K562 (cell line): ENCODE measurements around the gene PCP2. TPM values are rescaled to one million over a fixed set of nuclear protein-coding genes. Genes with fewer than 3 reads are reported as not detected.
A peak's percentile ranks its signal among the peaks of the same experiment; 100 is the strongest.

ENCODE experiments used
- ATAC-seq: fragments of 200-7000 bp; cut with Tn5 transposase; 3 replicates; pipeline ENCODE4 v1.9.1; 2020; ENCODE audit warnings: moderate library complexity
- BruUV-seq: library from RNA; stranded (reverse); fragments of 400-500 nt; replicated peaks from 2 replicates; lab custom pipeline; 2021; lab: Mats Ljungman, UMichigan
- CTCF ChIA-PET: fragments of 300-600 bp; formaldehyde crosslinking; extraction: SDS; loops from one replicate; lab custom pipeline; 2021; ENCODE audit warnings: low intra/inter-chr PET ratio; lab: Yijun Ruan, JAX
- POLR2A ChIA-PET: fragments of 300-600, 350-650 bp; sonication (Branson Sonifier 250); formaldehyde crosslinking; extraction: SDS; loops from one replicate; lab custom pipeline; 2021; ENCODE audit warnings: antibody characterized with exemption, inconsistent platforms; lab: Yijun Ruan, JAX
- DNase-seq, 4 experiments: peaks; one replicate each; pipeline versions ENCODE4 v3.0.0 to v3.0.0-alpha.2; 2011 to 2018; ENCODE audit warnings: low spot score in 3 of 4, mixed read lengths in 3 of 4; ENCODE audit errors: extremely low read depth in 1 of 4
- FAIRE-seq: peaks from 2 replicates; lab custom pipeline; 2011; peaks lifted over from hg19 to GRCh38; lab: Jason Lieb, UNC
- H2AFZ ChIP-seq: 2 replicates; pipeline ENCODE4 v1.6.0; 2011; ENCODE audit warnings: low read depth, low read length, control low read depth, inconsistent platforms
- H3K27ac ChIP-seq: fragments of 200-600 bp; 3 replicates; pipeline ENCODE4 v1.8.0; 2011; ENCODE audit warnings: low read depth, mild to moderate bottlenecking, control low read depth, inconsistent platforms, low read length, moderate library complexity, mixed read lengths; ENCODE audit errors: extremely low read depth
- H3K27me3 ChIP-seq, 2 experiments: fragments of 300-600 bp in 1 of 2; 2 replicates in 1 of 2; 3 replicates in 1 of 2; pipeline versions ENCODE4 v1.6.0 to v1.8.0; 2011; ENCODE audit warnings: inconsistent platforms in 2 of 2, low read length in 2 of 2, mild to moderate bottlenecking in 1 of 2, mixed read lengths in 1 of 2, moderate library complexity in 1 of 2; ENCODE audit not compliant: control insufficient read depth in 2 of 2, insufficient read depth in 2 of 2
- H3K36me3 ChIP-seq: fragments of 300-600 bp; 3 replicates; pipeline ENCODE4 v1.8.0; 2011; ENCODE audit warnings: mild to moderate bottlenecking, low read length, inconsistent platforms; ENCODE audit not compliant: control insufficient read depth, insufficient read depth
- H3K4me1 ChIP-seq, 2 experiments: fragments of 200-600 bp in 1 of 2; replicated peaks in 1 of 2; 2 replicates in 1 of 2; 3 replicates in 1 of 2; pipeline versions ENCODE4 v1.5.1 to v1.8.0; 2011; ENCODE audit warnings: inconsistent platforms in 2 of 2, low read length in 2 of 2, mild to moderate bottlenecking in 1 of 2, mixed read lengths in 1 of 2, moderate library complexity in 1 of 2; ENCODE audit not compliant: control insufficient read depth in 2 of 2, insufficient read depth in 2 of 2
- H3K4me2 ChIP-seq: 2 replicates; pipeline ENCODE4 v1.6.1; 2011; ENCODE audit warnings: low read length, control low read depth, inconsistent platforms, mixed read lengths; ENCODE audit not compliant: insufficient read depth
- H3K4me3 ChIP-seq: fragments of 200-600 bp; sonication (generic), shearing (Covaris generic); 2 replicates; pipeline ENCODE4 v1.5.1; 2016; ENCODE audit warnings: control low read depth, inconsistent platforms
- H3K79me2 ChIP-seq: fragments of 200-600 bp; 3 replicates; pipeline ENCODE4 v1.8.0; 2011; ENCODE audit warnings: low read length, inconsistent platforms; ENCODE audit not compliant: control insufficient read depth, insufficient read depth
- H3K9ac ChIP-seq, 2 experiments: 2 replicates each; pipeline versions ENCODE4 v1.6.0 to v1.6.1; 2011; ENCODE audit warnings: low read depth in 2 of 2, low read length in 2 of 2, control low read depth in 1 of 2, inconsistent platforms in 1 of 2, mild to moderate bottlenecking in 1 of 2, mixed read lengths in 1 of 2; ENCODE audit not compliant: insufficient read depth in 1 of 2
- H3K9me1 ChIP-seq: one replicate; pipeline ENCODE4 v1.6.0; 2011; ENCODE audit warnings: inconsistent platforms, mild to moderate bottlenecking, low read length, moderate library complexity; ENCODE audit not compliant: control insufficient read depth, insufficient read depth
- H3K9me3 ChIP-seq: replicated peaks from 2 replicates; pipeline ENCODE4 v1.5.1; 2011; ENCODE audit warnings: low read depth, low read length, inconsistent platforms; ENCODE audit not compliant: control insufficient read depth, insufficient read depth
- H4K20me1 ChIP-seq: replicated peaks from 2 replicates; pipeline ENCODE4 v1.6.1; 2011; ENCODE audit warnings: low read length, inconsistent platforms, mixed read lengths; ENCODE audit not compliant: control insufficient read depth, insufficient read depth
- EHMT2 ChIP-seq: fragments of 450-650 bp; IDR thresholded peaks from 2 replicates; pipeline ENCODE4 v1.6.1; 2018; ENCODE audit warnings: antibody characterized with exemption
- WGBS: fragments of 100-300 bp; shearing (Covaris generic); methylation state at CpG from one replicate; pipeline ENCODE4 v1.1.6; 2016; ENCODE audit warnings: low coverage, mixed read lengths; ENCODE audit not compliant: insufficient coverage; ENCODE audit errors: missing lambda C conversion rate; 5-methylcytosine and 5-hydroxymethylcytosine counted together
- in situ Hi-C: fragments of 300-500 bp; cut with MboI; formaldehyde crosslinking; loops from 4 replicates; pipeline ENCODE4 v1.15.0; 2018; ENCODE audit warnings: inconsistent platforms, mixed read lengths
- intact Hi-C: fragments of 100-400 bp; cut with micrococcal nuclease; formaldehyde crosslinking; loops from 2 replicates; pipeline ENCODE4 v1.14.2; 2022
- polyA plus RNA-seq, 8 experiments: library from polyadenylated mRNA; depleted of rRNA in 4 of 8; stranded (reverse) in 5 of 8; unstranded in 3 of 8; fragments of >200 nt; fragmentation: Nextera tagmentation in 2 of 8; fragmentation: Illumina TruSeq in 1 of 8; extraction: Ambion mirVana in 2 of 8; extraction: Trizol in 1 of 8; gene quantifications; 2 replicates each; pipeline versions ENCODE4 v1.2.1 to v1.2.3, GENCODE V29; 2011 to 2014; ENCODE audit warnings: inconsistent platforms in 1 of 8, missing spikeins in 1 of 8
- total RNA-seq, 7 experiments: library from RNA; depleted of rRNA in 6 of 7; stranded (reverse); fragments of >200 nt in 6 of 7; fragmentation: Illumina TruSeq in 2 of 7; extraction: Trizol in 2 of 7; gene quantifications; 2 replicates each; pipeline versions ENCODE4 v1.2.1 to v1.2.3, GENCODE V29; 2011 to 2021; ENCODE audit warnings: low replicate concordance in 1 of 7
- TF ChIP-seq, protein P1 (sequence below): IDR thresholded peaks from 2 replicates; pipeline ENCODE4 v1.6.1; 2012; ENCODE audit warnings: low read depth, low read length, improper control_type of control experiment, borderline replicate concordance
- TF ChIP-seq, protein P2 (sequence below): fragments of 450-650 bp; IDR thresholded peaks from 2 replicates; pipeline ENCODE4 v1.6.1; 2016; ENCODE audit warnings: low read depth

Gene PCP2
- total and polyA plus RNA-seq, 9 of the 15 experiments (the other 6 are each of a cell fraction or from before 2014, with no cell fraction given), result 0.17 to 1.3 (median 0.49) TPM; not detected in 3

DNA sequence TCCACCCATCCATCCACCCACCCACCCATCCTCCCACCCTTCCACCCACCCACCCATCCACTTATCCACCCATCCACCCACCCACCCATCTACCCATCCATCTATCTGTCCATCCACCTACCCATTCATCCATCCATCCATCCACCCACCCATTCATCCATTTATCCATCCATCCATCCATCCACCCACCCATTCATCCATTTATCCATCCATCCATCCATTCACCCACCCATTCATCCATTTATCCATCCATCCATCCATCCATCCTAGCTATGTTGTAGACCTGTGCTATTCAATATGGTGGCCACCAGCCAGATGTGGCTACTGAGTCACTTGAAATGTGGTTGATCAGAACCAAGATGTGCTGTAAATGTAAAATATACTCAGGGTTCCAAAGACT lies 32.8 kb downstream of the PCP2 start:
- in situ Hi-C loops (no loop called here), intact Hi-C loops (no loop called here)
- H3K79me2 ChIP-seq, result no peaks in the 10 kb centered on the region
- BruUV-seq, result no TSS peak
- no peak overlapping the region for H3K27ac ChIP-seq
- FAIRE-seq (no peak), ATAC-seq (no peak), DNase-seq (no peak)
- no peak overlapping the region for H3K4me2 ChIP-seq
- no peak overlapping the region for H2AFZ ChIP-seq
- no peaks in the 10 kb centered on the region for H3K36me3 ChIP-seq
- peaks cover 13 to 22% of the 10 kb centered on the region in 2 experiments; a peak in 3 of 5 replicates for H3K27me3 ChIP-seq
- POLR2A ChIA-PET, result interaction anchor here (0.6 kb wide), 1 partner anchor 220 kb away, joined by 3 read pairs; no protein-coding TSS in a partner anchor
- peaks cover 2 to 24% of the 10 kb centered on the region in 2 experiments; a peak in 3 of 5 replicates for H3K4me1 ChIP-seq
- no peak overlapping the region for H3K9ac ChIP-seq
- H4K20me1 ChIP-seq, result 0 out of 2 replicates have a peak, but pooled peaks cover 5% of the 10 kb centered on the region
- H3K9me1 ChIP-seq, result no peaks in the 10 kb centered on the region
- TF ChIP-seq EHMT2, result peak; percentile 79
- TF ChIP-seq, protein P1, sequence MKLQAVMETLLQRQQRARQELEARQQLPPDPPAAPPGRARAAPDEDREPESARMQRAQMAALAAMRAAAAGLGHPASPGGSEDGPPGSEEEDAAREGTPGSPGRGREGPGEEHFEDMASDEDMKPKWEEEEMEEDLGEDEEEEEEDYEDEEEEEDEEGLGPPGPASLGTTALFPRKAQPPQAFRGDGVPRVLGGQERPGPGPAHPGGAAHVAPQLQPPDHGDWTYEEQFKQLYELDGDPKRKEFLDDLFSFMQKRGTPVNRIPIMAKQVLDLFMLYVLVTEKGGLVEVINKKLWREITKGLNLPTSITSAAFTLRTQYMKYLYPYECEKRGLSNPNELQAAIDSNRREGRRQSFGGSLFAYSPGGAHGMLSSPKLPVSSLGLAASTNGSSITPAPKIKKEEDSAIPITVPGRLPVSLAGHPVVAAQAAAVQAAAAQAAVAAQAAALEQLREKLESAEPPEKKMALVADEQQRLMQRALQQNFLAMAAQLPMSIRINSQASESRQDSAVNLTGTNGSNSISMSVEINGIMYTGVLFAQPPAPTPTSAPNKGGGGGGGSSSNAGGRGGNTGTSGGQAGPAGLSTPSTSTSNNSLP, result no peak
- no peak overlapping the region for H3K4me3 ChIP-seq
- 0 out of 2 replicates have a peak, but pooled peaks cover 1% of the 10 kb centered on the region for H3K9me3 ChIP-seq
- CTCF ChIA-PET, result no interaction called here

DNA sequence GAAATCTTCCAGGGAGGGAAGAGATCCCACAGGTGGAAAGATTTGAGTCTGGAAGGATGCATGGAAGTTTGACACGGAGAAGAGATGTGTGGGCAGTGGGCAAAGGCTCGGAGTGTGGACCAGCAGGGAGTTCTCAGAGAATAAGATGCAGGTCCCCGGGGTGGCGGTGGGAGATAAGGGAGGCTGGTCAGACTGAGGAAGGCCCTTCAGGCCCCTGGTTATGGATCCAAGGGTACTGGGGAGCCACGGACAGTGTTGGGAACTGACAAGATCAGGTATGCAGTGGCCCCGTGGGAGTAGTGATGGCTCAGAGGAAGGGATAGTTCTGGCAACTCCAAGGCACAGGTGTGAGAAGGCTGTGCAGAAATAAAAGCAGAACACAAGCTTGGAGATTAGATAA lies 35.3 kb downstream of the PCP2 start:
- no TSS peak for BruUV-seq
- TF ChIP-seq, protein P2, sequence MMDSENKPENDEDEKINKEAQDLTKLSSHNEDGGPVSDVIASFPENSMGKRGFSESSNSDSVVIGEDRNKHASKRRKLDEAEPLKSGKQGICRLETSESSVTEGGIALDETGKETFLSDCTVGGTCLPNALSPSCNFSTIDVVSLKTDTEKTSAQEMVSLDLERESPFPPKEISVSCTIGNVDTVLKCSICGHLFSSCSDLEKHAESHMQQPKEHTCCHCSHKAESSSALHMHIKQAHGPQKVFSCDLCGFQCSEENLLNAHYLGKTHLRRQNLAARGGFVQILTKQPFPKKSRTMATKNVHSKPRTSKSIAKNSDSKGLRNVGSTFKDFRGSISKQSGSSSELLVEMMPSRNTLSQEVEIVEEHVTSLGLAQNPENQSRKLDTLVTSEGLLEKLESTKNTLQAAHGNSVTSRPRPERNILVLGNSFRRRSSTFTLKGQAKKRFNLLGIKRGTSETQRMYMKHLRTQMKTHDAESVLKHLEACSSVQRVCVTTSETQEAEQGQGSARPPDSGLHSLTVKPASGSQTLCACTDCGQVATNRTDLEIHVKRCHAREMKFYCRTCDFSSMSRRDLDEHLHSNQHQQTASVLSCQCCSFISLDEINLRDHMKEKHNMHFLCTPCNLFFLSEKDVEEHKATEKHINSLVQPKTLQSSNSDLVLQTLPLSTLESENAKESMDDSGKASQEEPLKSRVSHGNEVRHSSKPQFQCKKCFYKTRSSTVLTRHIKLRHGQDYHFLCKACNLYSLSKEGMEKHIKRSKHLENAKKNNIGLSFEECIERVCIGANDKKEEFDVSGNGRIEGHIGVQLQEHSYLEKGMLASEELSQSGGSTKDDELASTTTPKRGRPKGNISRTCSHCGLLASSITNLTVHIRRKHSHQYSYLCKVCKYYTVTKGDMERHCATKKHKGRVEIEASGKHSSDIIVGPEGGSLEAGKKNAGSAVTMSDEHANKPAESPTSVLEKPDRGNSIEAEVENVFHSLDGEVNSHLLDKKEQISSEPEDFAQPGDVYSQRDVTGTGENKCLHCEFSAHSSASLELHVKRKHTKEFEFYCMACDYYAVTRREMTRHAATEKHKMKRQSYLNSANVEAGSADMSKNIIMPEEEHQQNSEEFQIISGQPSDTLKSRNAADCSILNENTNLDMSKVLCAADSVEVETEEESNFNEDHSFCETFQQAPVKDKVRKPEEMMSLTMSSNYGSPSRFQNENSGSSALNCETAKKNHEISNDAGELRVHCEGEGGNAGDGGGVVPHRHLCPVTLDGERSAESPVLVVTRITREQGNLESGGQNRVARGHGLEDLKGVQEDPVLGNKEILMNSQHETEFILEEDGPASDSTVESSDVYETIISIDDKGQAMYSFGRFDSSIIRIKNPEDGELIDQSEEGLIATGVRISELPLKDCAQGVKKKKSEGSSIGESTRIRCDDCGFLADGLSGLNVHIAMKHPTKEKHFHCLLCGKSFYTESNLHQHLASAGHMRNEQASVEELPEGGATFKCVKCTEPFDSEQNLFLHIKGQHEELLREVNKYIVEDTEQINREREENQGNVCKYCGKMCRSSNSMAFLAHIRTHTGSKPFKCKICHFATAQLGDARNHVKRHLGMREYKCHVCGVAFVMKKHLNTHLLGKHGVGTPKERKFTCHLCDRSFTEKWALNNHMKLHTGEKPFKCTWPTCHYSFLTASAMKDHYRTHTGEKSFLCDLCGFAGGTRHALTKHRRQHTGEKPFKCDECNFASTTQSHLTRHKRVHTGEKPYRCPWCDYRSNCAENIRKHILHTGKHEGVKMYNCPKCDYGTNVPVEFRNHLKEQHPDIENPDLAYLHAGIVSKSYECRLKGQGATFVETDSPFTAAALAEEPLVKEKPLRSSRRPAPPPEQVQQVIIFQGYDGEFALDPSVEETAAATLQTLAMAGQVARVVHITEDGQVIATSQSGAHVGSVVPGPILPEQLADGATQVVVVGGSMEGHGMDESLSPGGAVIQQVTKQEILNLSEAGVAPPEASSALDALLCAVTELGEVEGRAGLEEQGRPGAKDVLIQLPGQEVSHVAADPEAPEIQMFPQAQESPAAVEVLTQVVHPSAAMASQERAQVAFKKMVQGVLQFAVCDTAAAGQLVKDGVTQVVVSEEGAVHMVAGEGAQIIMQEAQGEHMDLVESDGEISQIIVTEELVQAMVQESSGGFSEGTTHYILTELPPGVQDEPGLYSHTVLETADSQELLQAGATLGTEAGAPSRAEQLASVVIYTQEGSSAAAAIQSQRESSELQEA, result no peak

More for the DNA sequence above, 35.3 kb downstream of the PCP2 start:
- Histone ChIP-seq H2AFZ (no peak overlapping the region), H3K79me2 (no peaks in the 10 kb centered on the region), H3K9me1 (no peaks in the 10 kb centered on the region), H3K4me1 (peaks cover 0 to 14% of the 10 kb centered on the region in 2 experiments; a peak in 3 of 5 replicates), H3K27me3 (peaks cover 21 to 42% of the 10 kb centered on the region in 2 experiments; a peak in 4 of 5 replicates), H3K4me2 (no peak overlapping the region), H3K4me3 (no peak overlapping the region), H4K20me1 (0 out of 2 replicates have a peak, but pooled peaks cover 5% of the 10 kb centered on the region), H3K9me3 (0 out of 2 replicates have a peak, but pooled peaks cover 1% of the 10 kb centered on the region), H3K27ac (no peak overlapping the region), H3K9ac (no peak overlapping the region), H3K36me3 (no peaks in the 10 kb centered on the region)
- in situ Hi-C loops, result no loop called here
- DNase-seq (no peak), FAIRE-seq (no peak), ATAC-seq (no peak)
- ChIA-PET POLR2A (interaction anchor here (0.6 to 1.4 kb wide), 3 partner anchors 18 to 81 kb away, joined by 3 read pairs; no protein-coding TSS in a partner anchor), CTCF (no interaction called here)
- 3% methylated on average over 5 of the region's 6 CpGs for WGBS
- intact Hi-C loops, result no loop called here
